ENCODE data around the gene UMODL1.

DNA sequence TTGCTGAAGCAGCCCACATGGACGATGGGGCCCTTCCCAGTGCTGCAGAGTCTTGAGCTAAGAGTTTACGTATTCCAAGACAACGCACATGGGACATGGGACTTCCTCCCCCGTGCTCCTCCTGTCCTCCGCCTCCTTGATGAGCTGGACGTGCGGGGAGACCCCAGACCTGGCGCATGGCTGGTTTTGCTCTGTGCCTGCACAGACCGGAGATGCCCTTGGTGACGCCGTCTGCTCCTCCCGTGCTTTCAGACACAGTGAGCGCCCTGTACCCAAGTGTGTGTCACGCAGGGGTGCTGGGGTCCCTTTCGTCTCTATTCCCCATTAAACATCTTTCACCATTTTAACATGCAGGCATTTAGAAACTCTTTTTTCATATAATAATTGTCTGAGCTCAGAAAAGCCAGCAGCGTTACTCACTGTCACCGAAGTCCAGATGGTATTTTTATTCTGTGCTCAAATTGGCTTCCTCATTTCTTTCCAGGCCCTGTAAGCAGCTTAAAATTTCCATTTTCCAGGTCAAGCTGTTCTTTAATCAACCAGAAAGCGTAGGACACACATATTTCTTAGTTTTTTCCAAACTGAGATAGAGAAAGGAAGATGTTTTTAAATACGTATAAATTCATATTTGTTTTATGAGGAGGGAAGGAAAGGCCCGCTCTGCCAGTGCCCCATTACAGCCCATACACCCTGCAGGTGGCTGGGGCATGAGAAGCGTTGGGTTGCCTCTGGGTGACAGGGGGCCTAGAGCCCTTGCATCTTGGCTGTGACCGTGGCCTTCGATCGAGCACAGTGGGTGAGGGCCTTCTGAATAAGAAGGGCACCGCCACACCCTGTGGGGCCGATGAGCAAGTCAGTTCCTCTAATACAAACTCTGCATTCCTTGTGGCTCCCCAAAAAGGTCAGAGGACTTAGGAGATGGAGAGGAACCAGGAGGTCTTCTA, 43.0 kb upstream of the UMODL1 start:
- TF ChIP-seq, protein P1, sequence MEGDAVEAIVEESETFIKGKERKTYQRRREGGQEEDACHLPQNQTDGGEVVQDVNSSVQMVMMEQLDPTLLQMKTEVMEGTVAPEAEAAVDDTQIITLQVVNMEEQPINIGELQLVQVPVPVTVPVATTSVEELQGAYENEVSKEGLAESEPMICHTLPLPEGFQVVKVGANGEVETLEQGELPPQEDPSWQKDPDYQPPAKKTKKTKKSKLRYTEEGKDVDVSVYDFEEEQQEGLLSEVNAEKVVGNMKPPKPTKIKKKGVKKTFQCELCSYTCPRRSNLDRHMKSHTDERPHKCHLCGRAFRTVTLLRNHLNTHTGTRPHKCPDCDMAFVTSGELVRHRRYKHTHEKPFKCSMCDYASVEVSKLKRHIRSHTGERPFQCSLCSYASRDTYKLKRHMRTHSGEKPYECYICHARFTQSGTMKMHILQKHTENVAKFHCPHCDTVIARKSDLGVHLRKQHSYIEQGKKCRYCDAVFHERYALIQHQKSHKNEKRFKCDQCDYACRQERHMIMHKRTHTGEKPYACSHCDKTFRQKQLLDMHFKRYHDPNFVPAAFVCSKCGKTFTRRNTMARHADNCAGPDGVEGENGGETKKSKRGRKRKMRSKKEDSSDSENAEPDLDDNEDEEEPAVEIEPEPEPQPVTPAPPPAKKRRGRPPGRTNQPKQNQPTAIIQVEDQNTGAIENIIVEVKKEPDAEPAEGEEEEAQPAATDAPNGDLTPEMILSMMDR (IDR thresholded peaks at IDR 0.05): no peak
- TF ChIP-seq POLR2A (IDR thresholded peaks at IDR 0.05): no peak
